Fibroblast of mammary gland (primary cell): Measurements from ENCODE around the gene SERPINE1.

Source experiments
- DNase-seq: peaks from one replicate; pipeline ENCODE4 v3.0.0-alpha.2; 2010; ENCODE audit warnings: low read depth
- H3K4me3 ChIP-seq: 2 replicates; pipeline ENCODE4 v1.5.1; 2011; ENCODE audit warnings: low read depth, mild to moderate bottlenecking, low read length, moderate library complexity; ENCODE audit not compliant: control insufficient read depth
- CTCF ChIP-seq: conservative IDR thresholded peaks from 2 replicates; pipeline ENCODE4 v1.5.1; 2011; ENCODE audit warnings: low read depth, low read length, inconsistent platforms; ENCODE audit not compliant: control insufficient read depth, insufficient read depth

Gene SERPINE1

GRCh38 chr7:101172005-101172853, 45.3 kb downstream of the SERPINE1 start:
- no peak for DNase-seq
- TF ChIP-seq CTCF: no peak
- no peak overlapping the region for H3K4me3 ChIP-seq

- DNase-seq: peak; percentile 69
- no peak overlapping the region for H3K4me3 ChIP-seq
- TF ChIP-seq CTCF: no peak
Observed at GRCh38 chr7:101172854-101173751, 46.2 kb downstream of the SERPINE1 start.

- no peak for TF ChIP-seq CTCF
- peak; percentile 55 for DNase-seq
- H3K4me3 ChIP-seq: no peak overlapping the region
Observed at GRCh38 chr7:101173752-101174244, 46.9 kb downstream of the SERPINE1 start.

GRCh38 chr7:101174322-101174854, 47.5 kb downstream of the SERPINE1 start:
- TF ChIP-seq CTCF: no peak
- no peak overlapping the region for H3K4me3 ChIP-seq
- no peak for DNase-seq

DNA sequence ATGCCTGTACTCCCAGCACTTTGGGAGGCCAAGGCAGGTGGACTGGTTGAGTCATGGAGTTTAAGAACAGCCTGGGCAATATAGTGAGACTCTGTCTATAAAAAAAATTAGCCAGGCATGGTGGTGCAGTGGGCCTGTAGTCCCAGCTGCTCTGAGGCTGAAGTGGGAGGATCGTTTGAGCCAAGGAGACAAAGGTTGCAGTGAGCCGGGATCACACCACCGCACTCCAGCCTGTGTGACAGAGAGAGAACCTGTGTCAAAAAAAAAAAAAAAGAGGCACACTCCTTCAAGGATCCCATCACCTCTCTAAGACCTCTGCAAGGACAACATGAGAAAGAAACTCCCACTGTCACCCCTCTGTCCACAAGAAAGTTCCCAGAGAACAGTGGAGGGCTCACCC, 48.8 kb downstream of the SERPINE1 start:
- no peak for DNase-seq
- TF ChIP-seq CTCF: no peak
- no peak overlapping the region for H3K4me3 ChIP-seq

DNA sequence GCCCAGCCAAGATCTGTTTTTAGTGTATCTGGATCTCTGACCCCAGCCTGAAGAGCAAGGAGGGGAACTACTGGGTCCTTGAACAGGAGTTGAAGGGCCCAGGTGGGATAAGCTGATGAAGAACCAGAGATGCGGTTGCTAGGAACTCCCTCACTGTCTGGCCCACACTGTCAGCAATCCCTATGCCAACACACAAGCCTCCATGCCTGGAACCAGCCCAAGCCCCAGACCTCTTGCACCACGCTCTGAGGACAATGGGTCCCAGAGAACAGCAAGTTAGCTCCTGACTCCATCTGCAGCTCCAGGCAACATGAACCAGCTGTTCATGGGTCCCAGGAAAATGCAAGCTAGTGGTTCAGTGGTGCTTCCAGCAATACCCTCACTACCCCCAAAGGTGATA, 50.7 kb downstream of the SERPINE1 start:
- H3K4me3 ChIP-seq: no peak overlapping the region
- no peak for TF ChIP-seq CTCF
- DNase-seq: no peak
